ENCODE data around the gene NXN.
"Not testable (repeated sequence)": the region's sequence is repeated elsewhere in the genome, so short reads cannot be mapped to it uniquely, and the experiment has no call there.

NXN gene

DNA sequence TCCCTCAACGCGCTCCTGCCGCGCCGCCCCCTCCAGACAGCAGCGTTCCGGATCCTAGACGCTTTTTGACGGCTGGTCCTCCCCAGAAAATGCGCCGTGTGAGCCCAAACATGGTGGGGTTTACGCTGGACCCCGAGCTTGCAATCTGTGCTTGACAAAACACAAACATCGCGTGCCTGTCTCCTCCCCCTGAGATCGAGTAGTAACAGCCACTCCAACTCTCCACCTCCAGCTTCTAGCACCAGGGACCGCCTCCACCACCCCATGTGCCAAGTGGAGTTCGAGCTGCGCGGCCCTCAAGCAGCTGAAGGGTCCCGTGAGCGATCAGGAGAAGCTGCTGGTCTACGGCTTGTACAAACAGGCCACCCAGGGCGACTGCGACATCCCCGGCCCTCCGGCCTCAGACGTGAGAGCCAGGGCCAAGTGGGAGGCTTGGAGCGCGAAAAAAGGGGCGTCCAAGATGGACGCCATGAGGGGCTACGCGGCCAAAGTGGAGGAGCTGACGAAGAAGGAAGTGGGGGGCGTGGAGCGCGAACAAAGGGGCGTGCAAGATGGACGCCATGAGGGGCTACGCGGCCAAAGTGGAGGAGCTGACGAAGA lies 226.9 kb downstream of the NXN start:
- peak; percentile 49 for DNase-seq

- DNase-seq, result peak; percentile 98
Observed at GRCh38 chr17:752002-752619, 227.5 kb downstream of the NXN start, which contains the start of gene GEMIN4. GEMIN4 (minus strand) TSS chr17:752264; CDS start chr17:752142, 122 bp downstream.

DNA sequence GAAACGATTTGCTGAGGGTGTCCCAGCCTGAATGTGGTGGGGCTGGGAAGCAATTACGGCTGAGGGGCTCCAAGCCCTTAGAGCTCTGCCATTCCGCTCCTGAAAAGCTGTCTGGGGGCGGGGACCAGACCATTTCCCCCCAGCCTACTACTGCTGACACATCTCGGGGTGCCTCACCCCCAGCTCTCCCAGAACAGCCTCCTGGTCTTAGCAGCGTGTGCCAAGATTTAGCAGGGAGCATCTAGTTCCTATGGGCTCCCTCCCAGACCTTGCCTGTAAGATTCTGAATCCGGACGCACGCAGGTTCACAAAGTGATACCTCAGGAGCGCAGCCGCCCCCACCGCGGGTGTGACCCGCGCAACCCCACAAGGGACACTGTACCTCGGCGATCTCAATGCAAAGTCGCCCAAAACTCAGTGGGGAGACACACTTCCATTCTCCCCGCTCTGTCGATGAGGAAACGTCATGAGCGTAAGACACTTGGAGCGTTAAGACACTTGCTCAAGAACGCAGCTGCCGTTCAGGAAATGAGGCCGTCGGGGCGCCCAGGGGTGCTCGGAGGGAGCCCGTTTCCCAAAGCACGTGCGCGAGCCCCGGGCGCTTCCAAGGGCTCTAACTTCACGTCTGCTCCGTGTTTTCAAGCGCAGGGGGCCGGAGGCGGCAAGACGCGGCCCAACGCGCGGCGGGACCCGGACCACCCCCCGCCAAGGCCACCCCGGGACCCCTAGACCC lies 228.1 kb downstream of the NXN start:
- DNase-seq, result peak; percentile 65

DNA sequence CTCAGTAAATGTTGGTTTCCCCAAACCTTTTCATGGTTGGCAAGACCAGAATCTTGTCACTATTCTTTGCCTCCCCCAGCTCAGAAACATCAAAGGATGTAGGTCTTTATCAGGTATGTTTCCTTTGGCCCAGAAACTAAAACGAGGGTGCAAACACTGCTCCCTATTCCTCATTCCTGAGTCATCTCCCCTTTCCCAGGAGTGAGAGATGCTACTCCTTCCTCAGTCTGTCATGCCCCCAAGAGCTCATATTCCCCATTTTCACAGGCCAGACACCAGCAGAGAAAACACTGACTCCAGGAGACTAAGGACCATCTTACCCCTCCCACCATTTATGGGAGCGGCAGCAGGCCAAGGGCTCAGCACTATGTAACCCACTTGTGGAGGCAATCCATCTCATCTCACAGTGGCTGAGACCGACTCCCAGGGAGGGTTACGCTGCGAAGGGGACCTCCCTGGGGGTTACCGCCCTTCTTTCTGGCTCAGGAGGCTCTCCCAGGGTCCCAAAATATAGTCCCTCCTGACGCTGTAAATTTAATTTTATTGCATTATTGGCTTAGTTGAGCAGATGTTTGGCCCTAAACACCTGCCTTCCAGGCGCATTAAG lies 229.0 kb downstream of the NXN start:
- no peak for DNase-seq

GRCh38 chr17:749359-749758 lies 230.2 kb downstream of the NXN start:
- not testable (repeated sequence) for DNase-seq

Measured in CD4-positive, alpha-beta T cell treated with Interleukin-6 for 4 hours (primary cell).